Immature natural killer cell (primary cell): ENCODE measurements around the gene JAK3. TPM values are rescaled to one million over a fixed set of nuclear protein-coding genes. Genes with fewer than 3 reads are reported as not detected.
A peak's percentile ranks its signal among the peaks of the same experiment; 100 is the strongest.
"Not testable (repeated sequence)": the region's sequence is repeated elsewhere in the genome, so short reads cannot be mapped to it uniquely, and the experiment has no call there.

Experiments
- DNase-seq, 3 donors: peaks; one replicate each; pipeline ENCODE4 v3.0.0; 2022; ENCODE audit warnings: mixed read lengths in 1 of 3
- H3K27ac Mint-ChIP-seq, 6 donors: one replicate each; pipeline ENCODE4 v1.8.0; 2020; ENCODE audit warnings: mixed read lengths in 6 of 6, mild to moderate bottlenecking in 5 of 6, inconsistent platforms in 4 of 6, moderate library complexity in 3 of 6
- H3K27me3 Mint-ChIP-seq, 3 donors: one replicate each; pipeline ENCODE4 v1.8.0; 2020 to 2021; ENCODE audit warnings: low read depth in 3 of 3, mild to moderate bottlenecking in 3 of 3, mixed read lengths in 3 of 3, moderate library complexity in 3 of 3, inconsistent platforms in 1 of 3
- H3K36me3 Mint-ChIP-seq, 3 donors: one replicate each; pipeline ENCODE4 v1.8.0; 2020; ENCODE audit warnings: mixed read lengths in 3 of 3, inconsistent platforms in 2 of 3, mild to moderate bottlenecking in 2 of 3
- H3K4me1 Mint-ChIP-seq, 2 donors: one replicate each; pipeline ENCODE4 v1.8.0; 2020; ENCODE audit warnings: inconsistent platforms in 2 of 2, mild to moderate bottlenecking in 2 of 2, mixed read lengths in 2 of 2, moderate library complexity in 1 of 2
- H3K4me3 Mint-ChIP-seq, 5 donors: one replicate each; pipeline ENCODE4 v1.8.0; 2020; ENCODE audit warnings: mild to moderate bottlenecking in 5 of 5, mixed read lengths in 5 of 5, inconsistent platforms in 3 of 5, moderate library complexity in 3 of 5
- H3K9me3 Mint-ChIP-seq, 6 donors: one replicate each; pipeline ENCODE4 v1.8.0; 2020; ENCODE audit warnings: mild to moderate bottlenecking in 6 of 6, mixed read lengths in 6 of 6, inconsistent platforms in 4 of 6, moderate library complexity in 3 of 6
- polyA plus RNA-seq, 3 donors: library from polyadenylated mRNA; unstranded; fragments of 300-500 nt; fragmentation: Illumina TruSeq; gene quantifications; one replicate each; pipeline ENCODE4 v1.2.3, GENCODE V29; 2021

The JAK3 gene
- polyA plus RNA-seq, 3 donors from 2014 or later: 43.5 to 79.8 (median 47.4) TPM

DNA sequence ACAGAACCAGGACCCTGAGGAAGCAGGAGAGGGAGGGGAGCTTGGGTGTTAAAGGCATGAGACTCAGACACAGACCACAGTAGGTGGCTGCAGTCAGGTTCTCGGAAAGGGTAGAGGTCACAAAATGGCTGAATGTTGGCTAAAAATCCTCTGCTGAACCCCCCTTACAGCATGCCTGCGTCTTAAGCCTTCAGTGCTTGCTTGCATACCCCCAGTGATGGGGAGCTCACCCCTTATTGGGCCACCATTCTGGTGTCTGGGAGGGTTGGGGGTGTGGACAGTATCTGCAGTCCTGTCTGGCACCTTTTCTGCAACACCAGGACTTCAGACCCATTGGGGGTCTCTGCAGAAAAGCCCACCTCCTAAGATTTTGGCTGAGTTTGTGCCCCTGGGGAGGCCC is 67.0 kb downstream of the JAK3 start:
- Mint-ChIP-seq H3K9me3 (no peaks in the 10 kb centered on the region), H3K27me3 (peaks cover 2 to 5% (median 3%) of the 10 kb centered on the region in 3 donors), H3K36me3 (peaks cover 9 to 16% (median 11%) of the 10 kb centered on the region in 3 donors), H3K27ac (no peak overlapping the region), H3K4me1 (peaks cover 12% of the 10 kb centered on the region in 2 donors), H3K4me3 (no peak overlapping the region)
- DNase-seq: no peak

DNA sequence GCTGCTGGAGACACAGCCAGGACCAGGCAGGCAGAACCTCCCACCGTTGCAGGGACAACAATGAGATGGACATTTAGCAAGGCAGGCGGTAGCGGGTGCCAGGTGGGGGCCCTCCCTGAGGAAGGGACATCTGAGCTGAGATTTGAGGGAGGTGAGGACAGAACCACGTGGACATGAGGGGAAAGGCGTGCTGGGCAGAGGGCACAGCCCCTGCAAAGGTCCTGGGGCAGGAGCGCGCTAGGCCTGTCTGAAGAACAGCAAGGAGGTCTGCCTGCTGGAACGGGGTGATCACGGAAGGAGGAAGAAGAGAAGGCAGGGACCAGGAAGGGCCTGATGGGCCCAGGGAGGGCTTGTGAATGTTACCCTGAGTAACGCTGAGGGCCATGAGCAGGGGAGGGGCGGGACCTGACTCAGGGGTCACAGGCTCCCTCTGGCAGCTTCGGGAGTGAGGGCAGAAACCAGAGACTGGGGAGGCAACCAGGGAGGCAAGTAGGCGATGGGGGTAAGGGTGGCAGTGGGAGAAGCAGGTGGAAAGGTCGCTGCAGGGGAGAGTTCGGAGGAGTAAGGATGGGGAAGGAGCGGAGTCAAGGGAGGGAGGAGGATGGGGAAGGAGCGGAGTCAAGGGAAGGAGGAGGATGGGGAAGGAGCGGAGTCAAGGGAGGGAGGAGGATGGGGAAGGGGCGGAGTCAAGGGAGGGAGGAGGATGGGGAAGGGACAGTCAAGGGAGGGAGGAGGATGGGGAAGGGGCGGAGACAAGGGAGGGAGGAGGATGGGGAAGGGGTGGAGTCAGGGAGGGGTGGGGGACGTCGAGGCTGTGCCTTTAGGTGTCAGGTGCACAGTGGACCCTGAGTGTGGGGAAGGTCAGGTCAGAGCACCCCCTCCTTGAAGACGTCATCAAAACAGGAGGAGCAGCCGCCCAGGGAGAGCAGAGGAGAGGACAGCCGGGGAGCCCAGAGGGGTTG is 68.5 kb downstream of the JAK3 start:
- H3K36me3 Mint-ChIP-seq: peaks cover 9 to 16% (median 11%) of the 10 kb centered on the region in 3 donors
- H3K27ac Mint-ChIP-seq: no peak overlapping the region
- DNase-seq: no peak
- H3K27me3 Mint-ChIP-seq: peaks cover 2 to 3% (median 3%) of the 10 kb centered on the region in 3 donors
- peaks cover 8 to 14% of the 10 kb centered on the region in 2 donors for H3K4me1 Mint-ChIP-seq
- H3K4me3 Mint-ChIP-seq: peak overlapping the region in 3 of 5 donors; percentile 15 to 60 (median 37)
- no peaks in the 10 kb centered on the region for H3K9me3 Mint-ChIP-seq

DNA sequence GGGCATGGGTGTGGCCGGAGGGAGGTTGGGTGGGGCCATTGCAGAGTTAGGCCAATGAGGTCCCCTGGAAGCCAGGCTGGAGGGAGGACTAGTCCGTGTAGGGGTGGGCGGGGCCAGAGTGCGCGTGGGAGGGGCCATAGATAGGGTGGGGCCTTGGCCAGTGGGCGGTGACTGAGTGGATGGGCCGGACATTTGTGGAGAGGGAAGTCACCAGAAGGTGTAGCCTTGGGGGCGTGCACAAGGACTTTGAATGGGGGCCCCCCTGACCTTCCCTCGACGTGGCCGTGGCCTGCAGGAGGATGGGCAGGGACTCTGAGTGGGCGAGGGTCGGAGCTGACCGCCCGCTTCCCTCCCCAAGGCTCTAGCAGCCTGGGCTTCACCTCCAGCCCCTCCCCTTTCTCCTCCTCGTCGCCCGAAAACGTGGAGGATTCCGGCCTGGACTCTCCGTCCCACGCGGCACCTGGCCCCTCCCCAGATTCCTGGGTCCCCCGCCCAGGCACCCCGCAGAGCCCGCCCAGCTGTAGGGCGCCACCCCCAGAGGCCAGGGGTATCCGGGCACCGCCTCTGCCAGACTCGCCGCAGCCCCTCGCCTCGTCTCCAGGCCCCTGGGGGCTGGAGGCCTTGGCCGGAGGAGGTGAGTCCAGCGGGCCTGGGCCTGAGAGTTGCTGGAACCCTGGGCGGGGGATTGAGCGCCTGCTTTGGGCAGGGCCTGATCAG is 69.4 kb downstream of the JAK3 start:
- peak; percentile 30 to 41 (median 35) for DNase-seq
- Mint-ChIP-seq H3K9me3 (no peaks in the 10 kb centered on the region), H3K27ac (no peak overlapping the region), H3K36me3 (peaks cover 10 to 11% (median 10%) of the 10 kb centered on the region in 3 donors), H3K27me3 (peaks cover 2 to 3% (median 3%) of the 10 kb centered on the region in 3 donors), H3K4me1 (peaks cover 6 to 14% of the 10 kb centered on the region in 2 donors), H3K4me3 (peak overlapping the region in 1 of 5 donors; percentile 15)

DNA sequence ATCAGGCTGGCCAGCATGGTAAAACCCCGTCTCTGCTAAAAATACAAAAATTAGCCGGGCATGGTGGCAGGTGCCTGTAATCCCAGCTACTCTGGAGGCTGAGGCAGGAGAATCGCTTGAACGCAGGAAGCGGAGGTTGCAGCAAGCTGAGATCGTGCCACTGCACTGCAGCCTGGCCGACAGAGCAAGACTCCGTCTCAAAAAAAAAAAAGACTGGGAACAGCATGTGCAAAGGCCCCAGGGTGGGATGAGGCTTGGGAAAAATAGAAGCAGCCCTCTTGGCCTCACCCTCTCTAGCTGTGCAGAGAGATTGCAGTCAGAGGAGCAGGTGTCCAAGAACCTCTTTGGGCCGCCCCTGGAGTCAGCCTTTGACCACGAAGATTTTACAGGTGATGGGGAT is 69.9 kb downstream of the JAK3 start:
- H3K27me3 Mint-ChIP-seq, H3K27ac Mint-ChIP-seq, DNase-seq, H3K9me3 Mint-ChIP-seq, H3K4me3 Mint-ChIP-seq: not testable (repeated sequence)
- Mint-ChIP-seq H3K36me3 (peaks cover 10 to 14% (median 12%) of the 10 kb centered on the region in 3 donors), H3K4me1 (peaks cover 6 to 14% of the 10 kb centered on the region in 2 donors)

DNA sequence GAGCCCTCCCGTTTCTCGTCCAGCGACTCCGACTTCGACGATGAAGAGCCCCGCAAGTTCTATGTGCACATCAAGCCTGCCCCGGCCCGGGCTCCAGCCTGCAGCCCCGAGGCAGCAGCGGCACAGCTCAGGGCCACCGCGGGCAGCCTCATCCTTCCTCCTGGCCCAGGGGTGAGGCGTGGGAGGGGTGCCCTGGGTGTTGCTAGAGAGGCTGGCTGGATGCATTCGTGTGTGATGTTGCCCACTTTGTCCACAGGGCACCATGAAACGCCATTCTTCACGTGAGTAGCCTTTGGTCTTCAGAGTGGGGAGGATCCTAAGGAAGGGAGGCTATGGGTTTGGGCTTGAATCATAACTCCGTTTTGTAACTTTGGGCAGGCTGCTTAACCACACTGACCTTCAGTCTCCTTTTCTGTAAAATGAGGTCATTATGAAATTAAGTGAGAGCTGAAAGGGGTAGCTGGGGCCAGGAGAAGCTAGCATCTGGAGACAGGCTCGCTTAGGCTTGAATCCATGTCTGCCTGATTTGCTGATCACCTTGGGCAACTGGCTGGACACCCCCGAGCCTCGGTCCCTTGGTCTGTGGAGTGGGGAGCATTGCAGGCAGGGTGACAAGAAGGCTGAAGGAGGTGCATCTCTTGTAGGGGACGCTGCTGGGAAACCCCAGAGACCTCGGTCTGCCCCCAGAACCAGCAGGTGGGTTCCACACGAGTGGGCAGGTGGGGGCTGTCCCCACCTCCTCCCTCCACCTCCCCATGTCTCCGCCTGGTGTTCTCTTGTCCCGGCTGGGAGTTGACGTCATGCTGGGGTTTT is 71.6 kb downstream of the JAK3 start:
- H3K9me3 Mint-ChIP-seq: no peaks in the 10 kb centered on the region
- H3K4me3 Mint-ChIP-seq: no peak overlapping the region
- no peak for DNase-seq
- peaks cover 9 to 12% (median 11%) of the 10 kb centered on the region in 3 donors for H3K36me3 Mint-ChIP-seq
- peaks cover 0 to 1% (median 0%) of the 10 kb centered on the region in 3 donors for H3K27me3 Mint-ChIP-seq
- peaks cover 6 to 14% of the 10 kb centered on the region in 2 donors for H3K4me1 Mint-ChIP-seq
- H3K27ac Mint-ChIP-seq: peak overlapping the region in 1 of 6 donors; percentile 51

DNA sequence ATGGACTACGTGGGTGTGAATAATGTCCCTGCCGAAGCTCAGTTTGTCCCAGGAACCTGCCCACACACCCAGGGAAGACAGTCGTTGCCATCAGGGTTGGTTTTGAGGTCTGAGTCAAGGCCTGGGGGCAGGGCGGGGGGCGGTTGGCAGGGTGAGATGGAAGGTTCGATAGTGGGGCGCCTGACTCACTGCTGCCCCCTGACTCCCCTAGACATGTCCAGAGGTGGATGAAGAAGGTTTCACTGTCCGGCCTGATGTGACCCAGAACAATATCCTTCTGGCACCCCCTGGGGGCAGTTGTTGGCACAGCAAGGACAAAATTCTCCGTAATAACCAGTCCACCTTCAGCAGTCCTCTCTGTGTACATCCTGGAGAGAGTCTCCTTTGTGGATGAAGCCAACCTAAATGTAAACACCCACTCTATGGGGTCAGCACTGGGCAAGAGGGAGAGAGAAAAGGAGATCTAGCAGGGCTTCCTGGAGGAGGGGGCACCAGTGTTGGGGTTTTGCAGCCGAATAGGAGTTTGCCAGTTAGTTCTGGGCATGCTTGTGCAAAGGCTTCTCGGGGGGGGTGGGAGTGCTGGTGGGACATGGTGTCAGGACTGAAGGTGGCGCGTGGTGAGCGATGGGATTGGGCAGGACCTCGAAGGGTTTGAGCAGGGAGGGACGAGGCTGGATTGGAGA is 72.4 kb downstream of the JAK3 start:
- Mint-ChIP-seq H3K4me1 (peaks cover 6 to 14% of the 10 kb centered on the region in 2 donors), H3K4me3 (no peak overlapping the region), H3K27ac (peak overlapping the region in 1 of 6 donors; percentile 40), H3K27me3 (peaks cover 0 to 1% (median 0%) of the 10 kb centered on the region in 3 donors), H3K9me3 (no peaks in the 10 kb centered on the region), H3K36me3 (peaks cover 9 to 12% (median 11%) of the 10 kb centered on the region in 3 donors)
- DNase-seq: peak in 2 of 3 donors; percentile 24 to 31

Other genes starting within 250 kb of the JAK3 start
- not detected for gene UNC13A, start 159.6 kb downstream of the JAK3 start, polyA plus RNA-seq
- gene MAP1S, start 128.5 kb downstream of the JAK3 start, polyA plus RNA-seq: 10 to 100 TPM; 14.7 to 51.5 (median 17.7) TPM
- gene FCHO1, start 96.5 kb downstream of the JAK3 start, polyA plus RNA-seq: 10 to 100 TPM in 1 of 3 donors, 1 to 10 TPM in 2; 2.0 to 27.0 (median 6.7) TPM
- not detected for gene B3GNT3, start 52.8 kb downstream of the JAK3 start, polyA plus RNA-seq
- gene INSL3, start 26.5 kb downstream of the JAK3 start, polyA plus RNA-seq: 1 to 10 TPM in 1 of 3 donors, under 1 TPM in 1, not detected in 1; 0.60 to 2.0 TPM
- gene RPL18A, start 11.9 kb upstream of the JAK3 start, polyA plus RNA-seq: 1,000 to 10,000 TPM; 1,385 to 2,434 (median 1,562) TPM
- 1 to 10 TPM in 1 of 3 donors, under 1 TPM in 1, not detected in 1; 0.75 to 1.4 TPM for gene SLC5A5, start 24.0 kb upstream of the JAK3 start, polyA plus RNA-seq
- gene CCDC124, start 85.0 kb upstream of the JAK3 start, polyA plus RNA-seq: 10 to 100 TPM; 45.5 to 76.9 (median 52.1) TPM
- not detected for gene KCNN1, start 119.1 kb upstream of the JAK3 start, polyA plus RNA-seq
- gene ARRDC2, start 160.2 kb upstream of the JAK3 start, polyA plus RNA-seq: 10 to 100 TPM; 31.4 to 39.2 (median 38.6) TPM
- 100 to 1,000 TPM in 1 of 3 donors, 10 to 100 TPM in 2; 62.7 to 105 (median 83.3) TPM for gene IL12RB1, start 239.0 kb upstream of the JAK3 start, polyA plus RNA-seq
- 10 to 100 TPM in 2 of 3 donors, 1 to 10 TPM in 1; 7.3 to 39.1 (median 12.6) TPM for gene MAST3, start 249.8 kb upstream of the JAK3 start, polyA plus RNA-seq